MM.1S (cell line): ENCODE data around the gene GPR50.

Experiments
- EZH2 ChIP-seq: fragments of 300-600 bp; sonication (generic); optimal IDR thresholded peaks from 2 replicates; pipeline ENCODE3; 2017; ENCODE audit warnings: low read depth, mild to moderate bottlenecking, antibody characterized with exemption, low read length, mixed read lengths
- EZH2phosphoT487 ChIP-seq: fragments of 300-600 bp; sonication (generic); IDR thresholded peaks from 2 replicates; pipeline ENCODE4 v1.6.1; 2018; ENCODE audit warnings: antibody characterized with exemption, low read length
- TF ChIP-seq, protein P1 (sequence below): fragments of 300-600 bp; sonication (generic); IDR thresholded peaks from 2 replicates; pipeline ENCODE4 v1.5.1; 2016; ENCODE audit warnings: antibody characterized with exemption, low read length, mixed read lengths

DNA sequence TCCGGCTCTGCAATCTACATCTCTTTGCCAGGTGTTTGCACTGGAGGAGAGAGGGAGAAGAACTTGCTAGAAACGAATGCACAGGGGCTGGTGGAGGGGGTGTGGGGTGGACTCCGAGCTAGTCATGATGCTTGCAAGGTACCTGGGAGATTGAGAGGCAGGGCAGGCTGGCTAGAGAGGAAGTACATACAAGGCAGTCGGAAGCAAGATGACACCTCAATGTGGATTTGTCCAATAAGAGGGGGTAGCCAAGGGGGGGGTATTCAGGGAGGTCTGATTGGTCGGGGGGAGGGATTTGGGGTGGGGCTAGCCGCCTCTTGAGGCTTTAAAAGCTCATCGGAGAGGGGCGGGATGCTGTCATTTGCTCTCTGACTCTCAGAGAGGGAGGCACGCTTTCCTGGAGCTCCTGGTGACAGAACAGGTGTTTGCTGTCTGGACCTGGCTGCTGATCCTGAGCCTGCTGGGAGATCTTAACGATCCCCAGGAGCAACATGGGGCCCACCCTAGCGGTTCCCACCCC is at the start of gene GPR50:
- TF ChIP-seq, protein P1, sequence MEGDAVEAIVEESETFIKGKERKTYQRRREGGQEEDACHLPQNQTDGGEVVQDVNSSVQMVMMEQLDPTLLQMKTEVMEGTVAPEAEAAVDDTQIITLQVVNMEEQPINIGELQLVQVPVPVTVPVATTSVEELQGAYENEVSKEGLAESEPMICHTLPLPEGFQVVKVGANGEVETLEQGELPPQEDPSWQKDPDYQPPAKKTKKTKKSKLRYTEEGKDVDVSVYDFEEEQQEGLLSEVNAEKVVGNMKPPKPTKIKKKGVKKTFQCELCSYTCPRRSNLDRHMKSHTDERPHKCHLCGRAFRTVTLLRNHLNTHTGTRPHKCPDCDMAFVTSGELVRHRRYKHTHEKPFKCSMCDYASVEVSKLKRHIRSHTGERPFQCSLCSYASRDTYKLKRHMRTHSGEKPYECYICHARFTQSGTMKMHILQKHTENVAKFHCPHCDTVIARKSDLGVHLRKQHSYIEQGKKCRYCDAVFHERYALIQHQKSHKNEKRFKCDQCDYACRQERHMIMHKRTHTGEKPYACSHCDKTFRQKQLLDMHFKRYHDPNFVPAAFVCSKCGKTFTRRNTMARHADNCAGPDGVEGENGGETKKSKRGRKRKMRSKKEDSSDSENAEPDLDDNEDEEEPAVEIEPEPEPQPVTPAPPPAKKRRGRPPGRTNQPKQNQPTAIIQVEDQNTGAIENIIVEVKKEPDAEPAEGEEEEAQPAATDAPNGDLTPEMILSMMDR = no peak
- TF ChIP-seq EZH2 = no peak
- no peak for TF ChIP-seq EZH2phosphoT487
